Measurements from ENCODE around the gene ZFAND4. TPM values are rescaled to one million over a fixed set of nuclear protein-coding genes. Genes with fewer than 3 reads are reported as not detected.
A peak's percentile ranks its signal among the peaks of the same experiment; 100 is the strongest.
"Not testable (repeated sequence)": the region's sequence is repeated elsewhere in the genome, so short reads cannot be mapped to it uniquely, and the experiment has no call there.

The ZFAND4 gene
- total and polyA plus RNA-seq, 8 donors = 2.2 to 11.0 (median 6.7) TPM

- no peaks in the 10 kb centered on the region for H3K9me3 ChIP-seq
- TF ChIP-seq, protein P1, sequence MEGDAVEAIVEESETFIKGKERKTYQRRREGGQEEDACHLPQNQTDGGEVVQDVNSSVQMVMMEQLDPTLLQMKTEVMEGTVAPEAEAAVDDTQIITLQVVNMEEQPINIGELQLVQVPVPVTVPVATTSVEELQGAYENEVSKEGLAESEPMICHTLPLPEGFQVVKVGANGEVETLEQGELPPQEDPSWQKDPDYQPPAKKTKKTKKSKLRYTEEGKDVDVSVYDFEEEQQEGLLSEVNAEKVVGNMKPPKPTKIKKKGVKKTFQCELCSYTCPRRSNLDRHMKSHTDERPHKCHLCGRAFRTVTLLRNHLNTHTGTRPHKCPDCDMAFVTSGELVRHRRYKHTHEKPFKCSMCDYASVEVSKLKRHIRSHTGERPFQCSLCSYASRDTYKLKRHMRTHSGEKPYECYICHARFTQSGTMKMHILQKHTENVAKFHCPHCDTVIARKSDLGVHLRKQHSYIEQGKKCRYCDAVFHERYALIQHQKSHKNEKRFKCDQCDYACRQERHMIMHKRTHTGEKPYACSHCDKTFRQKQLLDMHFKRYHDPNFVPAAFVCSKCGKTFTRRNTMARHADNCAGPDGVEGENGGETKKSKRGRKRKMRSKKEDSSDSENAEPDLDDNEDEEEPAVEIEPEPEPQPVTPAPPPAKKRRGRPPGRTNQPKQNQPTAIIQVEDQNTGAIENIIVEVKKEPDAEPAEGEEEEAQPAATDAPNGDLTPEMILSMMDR (IDR thresholded peaks at IDR 0.05) = no peak
- H3K36me3 ChIP-seq = no peaks in the 10 kb centered on the region
- intact Hi-C loops (cut with DNase I) = no loop called here
- no peaks in the 10 kb centered on the region for H3K27me3 ChIP-seq
- FAIRE-seq (no peak), ATAC-seq (no peak), DNase-seq (no peak)
- H3K27ac ChIP-seq = no peak overlapping the region
- no peak overlapping the region for H3K4me3 ChIP-seq
- H3K4me1 ChIP-seq = no peaks in the 10 kb centered on the region
- WGBS, 2 donors = 90 to 92% methylated on average over 8 of the region's 8 CpGs
Observed at GRCh38 chr10:45675388-45675787, 2.8 kb upstream of the ZFAND4 start.

DNA sequence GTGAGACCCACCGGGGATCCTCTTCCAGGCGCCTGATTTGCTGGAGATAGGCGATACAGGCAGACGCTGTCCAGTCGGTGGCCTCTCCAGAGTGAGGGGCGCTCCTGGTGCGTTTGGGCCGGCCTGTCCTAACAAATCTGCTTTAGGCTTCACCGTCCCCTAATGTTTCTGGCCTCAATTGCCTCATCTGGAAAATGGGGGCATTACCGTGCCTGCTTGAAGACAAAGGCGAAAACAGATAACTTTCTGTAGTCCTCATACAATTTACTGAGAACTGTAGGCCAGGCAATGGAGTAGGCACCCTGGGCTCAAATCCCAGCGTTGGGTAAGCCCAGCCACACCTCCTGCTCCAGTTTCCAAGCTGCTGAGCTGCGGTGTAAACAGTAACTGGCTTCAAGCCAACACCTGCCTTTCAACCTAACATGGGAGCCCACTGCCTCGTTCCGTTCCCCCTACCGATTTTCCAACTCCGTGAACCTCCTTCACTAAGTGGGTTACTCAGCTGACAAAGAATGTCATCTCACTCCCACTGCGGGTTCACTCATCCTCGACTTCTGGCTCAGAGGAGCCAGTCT lies 589 bp upstream of the ZFAND4 start:
- peak in 5 of 6 donors; percentile 26 to 63 (median 53) for DNase-seq
- WGBS, 2 donors = 35 to 41% methylated on average over 19 of the region's 19 CpGs

GRCh38 chr10:45671300-45671699 lies 1.3 kb downstream of the ZFAND4 start:
- H3K9me3 ChIP-seq; FAIRE-seq; ATAC-seq; intact Hi-C loops (cut with DNase I); DNase-seq; H3K4me1 ChIP-seq; H3K27me3 ChIP-seq; H3K36me3 ChIP-seq; H3K27ac ChIP-seq: not testable (repeated sequence)
- H3K4me3 ChIP-seq = peak overlapping the region in 1 of 4 donors; percentile 76
- WGBS, 2 donors = 82% methylated on average over 4 of the region's 4 CpGs

More for the DNA sequence above, 589 bp upstream of the ZFAND4 start:
- Histone ChIP-seq H3K27me3 (no peaks in the 10 kb centered on the region), H3K4me3 (peak overlapping the region; percentile 59 to 82 (median 70)), H3K4me1 (no peaks in the 10 kb centered on the region), H3K27ac (peak overlapping the region; percentile 63 to 89 (median 88)), H3K36me3 (no peaks in the 10 kb centered on the region), H3K9me3 (no peaks in the 10 kb centered on the region)
- no peak for FAIRE-seq
- intact Hi-C loops (cut with DNase I) = no loop called here
- TF ChIP-seq, protein P1 (IDR thresholded peaks at IDR 0.05) = no peak
- ATAC-seq = peak; percentile 4 to 45 (median 26)

DNA sequence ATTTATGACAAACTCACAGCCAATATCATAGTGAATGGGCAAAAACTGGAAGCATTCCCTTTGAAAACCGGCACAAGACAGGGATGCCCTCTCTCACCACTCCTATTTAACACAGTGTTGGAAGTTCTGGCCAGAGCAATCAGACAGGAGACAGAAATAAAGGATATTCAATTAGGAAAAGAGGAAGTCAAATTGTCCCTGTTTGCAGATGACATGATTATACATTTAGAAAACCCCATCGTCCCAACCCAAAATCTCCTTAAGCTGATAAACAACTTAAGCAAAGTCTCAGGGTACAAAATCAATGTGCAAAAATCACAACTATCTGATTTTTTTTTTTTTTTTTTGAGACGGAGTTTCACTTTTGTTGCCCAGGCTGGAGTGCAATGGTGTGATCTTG lies 2.7 kb downstream of the ZFAND4 start:
- H3K4me3 ChIP-seq; FAIRE-seq; intact Hi-C loops (cut with DNase I); H3K36me3 ChIP-seq; H3K9me3 ChIP-seq; H3K27ac ChIP-seq; H3K4me1 ChIP-seq; DNase-seq; ATAC-seq; H3K27me3 ChIP-seq: not testable (repeated sequence)
- WGBS, 2 donors = 86 to 88% methylated on average over 3 of the region's 3 CpGs

DNA sequence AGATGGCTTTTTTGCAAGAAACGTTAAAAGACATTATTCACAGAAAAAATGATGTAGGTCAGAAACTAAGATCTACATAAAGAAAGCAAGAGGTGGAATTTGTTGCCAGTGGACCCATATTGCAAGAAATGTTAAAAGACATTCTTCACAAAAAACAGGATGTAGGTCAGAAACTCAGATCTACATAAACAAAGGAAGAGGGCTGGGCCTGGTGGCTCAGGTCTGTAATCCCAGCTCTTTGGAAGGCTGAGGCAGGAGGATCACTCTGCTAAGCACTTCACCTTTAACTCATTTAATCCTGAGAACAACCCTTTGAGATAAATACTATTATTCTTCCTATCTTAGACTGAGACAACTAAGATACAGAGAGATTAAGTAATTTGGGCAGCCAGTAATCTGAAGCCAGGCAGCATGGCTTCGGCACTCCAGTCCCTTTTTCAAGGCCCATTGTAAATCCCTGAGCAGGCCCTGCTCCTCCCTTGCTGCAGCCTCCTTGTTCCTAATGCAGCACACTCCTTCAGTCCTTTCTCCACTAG lies 11.6 kb downstream of the ZFAND4 start:
- intact Hi-C loops (cut with DNase I) = no loop called here
- H3K4me3 ChIP-seq = no peak overlapping the region
- no peaks in the 10 kb centered on the region for H3K36me3 ChIP-seq
- WGBS, 2 donors = 91% methylated on average over 2 of the region's 2 CpGs
- FAIRE-seq = no peak
- H3K4me1 ChIP-seq = no peaks in the 10 kb centered on the region
- H3K9me3 ChIP-seq = no peaks in the 10 kb centered on the region
- DNase-seq = no peak
- ATAC-seq = no peak
- H3K27me3 ChIP-seq = no peaks in the 10 kb centered on the region
- no peak overlapping the region for H3K27ac ChIP-seq
- TF ChIP-seq, protein P1 (IDR thresholded peaks at IDR 0.05) = no peak
